NCI-H1930 (cell line): ENCODE measurements around the gene LYST.
A peak's percentile ranks its signal among the peaks of the same experiment; 100 is the strongest.
"Not testable (repeated sequence)": the region's sequence is repeated elsewhere in the genome, so short reads cannot be mapped to it uniquely, and the experiment has no call there.

Experiments
- DNase-seq, 2 experiments: peaks; one replicate each; lab custom pipeline; 2025; lab: John Stamatoyannopoulos, UW

The LYST gene

DNA sequence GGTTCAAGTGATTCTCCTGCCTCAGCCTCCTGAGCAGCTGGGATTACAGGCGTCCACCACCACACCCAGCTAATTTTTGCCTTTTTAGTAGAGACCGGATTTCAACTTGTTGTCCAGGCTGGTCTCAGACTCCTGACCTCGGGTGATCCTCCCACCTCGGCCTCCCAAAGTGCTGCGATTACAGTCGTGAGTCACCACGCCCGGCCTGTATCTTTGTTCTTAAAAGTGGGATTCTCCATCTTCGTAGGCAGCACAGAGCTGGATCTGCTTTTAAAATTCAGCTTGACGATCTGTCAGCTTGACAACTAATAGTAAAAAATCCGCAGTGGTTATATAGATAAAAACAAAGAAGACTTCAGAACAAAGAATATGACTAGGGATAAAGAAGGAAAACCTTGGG is 214.3 kb downstream of the LYST start:
- no peak for DNase-seq

DNA sequence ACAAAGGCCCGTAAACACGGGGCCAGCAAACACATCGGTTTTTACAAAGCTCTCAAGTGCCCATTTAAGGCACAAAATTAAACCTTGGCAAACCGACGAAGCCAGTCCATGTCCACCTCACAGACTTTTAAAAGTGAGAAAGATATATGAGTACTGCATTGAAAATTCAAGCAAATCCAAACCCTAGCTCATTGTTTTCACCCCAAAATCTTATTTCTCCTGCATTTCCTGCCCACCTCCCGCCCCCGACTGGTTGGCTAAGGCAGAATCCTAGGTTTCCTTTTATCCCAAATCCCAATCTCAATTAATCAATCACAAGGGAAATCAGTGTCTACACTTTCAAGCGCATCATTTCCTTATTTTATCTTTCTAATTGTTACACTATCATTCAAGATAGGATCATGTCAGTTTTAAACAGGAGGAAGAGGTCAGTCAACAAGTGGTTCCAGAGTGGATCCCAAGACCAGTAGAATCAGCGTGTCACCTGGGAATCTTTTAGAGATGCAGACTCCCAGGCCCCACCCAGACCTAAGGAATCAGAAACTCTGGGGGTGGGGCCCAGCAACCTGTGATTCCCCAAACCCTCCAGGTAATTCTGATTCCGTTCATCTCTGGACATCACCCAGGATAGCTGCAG is 215.4 kb downstream of the LYST start:
- DNase-seq: no peak

DNA sequence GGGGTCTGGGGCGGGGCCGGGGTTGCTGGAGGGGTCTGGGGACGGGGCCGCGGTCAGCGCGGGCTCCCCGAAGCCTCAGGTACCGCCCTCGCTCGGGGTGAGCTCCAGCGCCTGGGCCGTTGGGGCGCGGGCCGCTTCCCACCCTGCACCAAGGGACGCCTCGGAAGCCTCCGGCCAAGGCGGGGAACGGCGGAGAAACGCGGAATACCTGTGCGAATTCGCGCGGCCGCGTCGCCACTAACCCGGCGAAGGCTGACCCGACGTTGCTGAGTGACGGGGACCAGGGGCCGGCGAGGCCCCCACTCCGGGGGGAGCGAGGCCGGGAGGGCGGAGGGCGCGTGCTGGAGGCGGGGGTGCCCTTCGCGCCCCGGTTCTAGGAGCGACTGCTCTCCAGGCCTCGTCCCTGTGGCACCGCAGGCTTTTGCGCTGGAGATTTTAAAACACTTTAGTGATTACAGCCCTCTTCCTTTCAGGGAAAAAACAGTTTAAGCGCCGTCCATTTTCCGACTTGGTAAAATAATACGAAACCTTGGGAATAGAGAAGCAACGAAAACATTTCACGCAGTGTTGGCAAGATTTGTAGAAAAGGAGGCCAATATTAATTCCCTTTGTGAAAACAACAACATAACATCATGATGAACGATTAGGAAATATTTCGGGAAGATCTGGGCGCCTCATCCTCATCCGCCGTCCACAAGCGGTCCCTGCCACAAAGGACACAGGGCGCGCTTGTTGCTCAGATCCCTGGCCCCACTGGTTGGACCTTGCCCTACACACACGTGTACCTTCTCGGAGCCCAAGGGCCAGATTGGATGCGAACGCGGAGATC is 216.2 kb downstream of the LYST start:
- DNase-seq: peak; percentile 62 to 68

DNA sequence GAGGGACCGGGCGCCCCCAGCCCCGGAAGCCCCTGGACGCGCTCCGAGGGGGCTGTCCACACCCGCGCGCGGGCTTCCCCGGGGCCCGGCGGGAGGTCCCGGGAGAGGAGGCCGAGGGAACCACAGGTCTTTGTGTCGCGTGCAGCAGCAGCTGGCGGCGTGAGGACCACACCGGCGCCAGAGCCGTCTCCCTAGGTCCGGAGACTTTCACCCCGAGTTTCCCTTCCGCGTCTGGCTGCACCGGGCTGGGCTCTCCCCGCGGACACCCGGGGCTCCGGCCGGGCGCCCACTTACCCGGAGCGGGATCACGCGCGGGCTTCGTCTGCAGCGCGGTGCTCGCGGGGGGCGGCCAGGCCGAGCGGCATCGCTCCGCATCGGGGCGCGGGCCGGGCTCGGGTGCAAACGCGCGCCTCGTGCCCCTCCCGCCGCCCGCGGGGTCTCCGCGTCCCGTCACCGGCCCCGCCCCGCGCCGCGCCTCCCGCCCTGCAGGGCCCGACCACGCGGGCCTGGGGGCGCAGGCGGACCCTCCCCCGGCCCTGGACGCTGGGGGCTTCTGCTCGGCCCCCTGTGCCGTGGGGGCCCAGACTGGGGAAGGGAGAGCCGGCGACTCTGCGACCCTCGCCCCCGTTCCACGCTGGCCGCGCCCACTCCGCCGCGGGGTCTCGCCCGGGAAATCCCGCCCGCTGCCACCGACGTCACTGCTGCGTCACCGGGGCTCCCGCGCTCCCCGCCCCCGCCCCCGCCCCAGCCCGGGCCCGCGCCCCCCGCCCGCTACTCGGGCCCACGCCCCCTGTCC is 217.1 kb downstream of the LYST start, which contains the start of gene GNG4:
TSS of gene GNG4 (minus strand) at position 417 of the 796 bp plus-strand sequence. CDS start 65,946 bp downstream, outside the sequence.
- DNase-seq: peak; percentile 47 to 77

DNA sequence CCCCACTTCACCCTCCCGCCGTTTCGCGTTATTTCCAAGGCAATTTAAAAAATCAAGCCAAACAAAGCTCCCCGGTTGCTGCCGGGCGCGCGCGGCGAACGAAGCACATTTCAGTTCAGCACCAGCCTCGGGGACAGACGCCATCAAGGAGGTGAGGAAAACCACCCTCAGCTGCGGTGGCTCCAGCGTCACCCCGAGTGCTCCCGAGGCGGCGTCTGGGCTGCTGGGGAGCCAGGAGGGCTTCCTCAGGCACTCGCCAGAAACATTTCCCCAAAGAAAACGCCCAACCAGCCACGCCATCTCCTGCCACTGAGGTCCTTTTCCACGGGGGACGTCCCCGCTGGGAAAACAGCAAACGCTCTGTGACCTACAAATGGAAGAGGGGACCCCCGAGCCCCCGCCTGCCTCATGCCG is 217.7 kb downstream of the LYST start:
- peak in 1 of 2 experiments; percentile 13 for DNase-seq

DNA sequence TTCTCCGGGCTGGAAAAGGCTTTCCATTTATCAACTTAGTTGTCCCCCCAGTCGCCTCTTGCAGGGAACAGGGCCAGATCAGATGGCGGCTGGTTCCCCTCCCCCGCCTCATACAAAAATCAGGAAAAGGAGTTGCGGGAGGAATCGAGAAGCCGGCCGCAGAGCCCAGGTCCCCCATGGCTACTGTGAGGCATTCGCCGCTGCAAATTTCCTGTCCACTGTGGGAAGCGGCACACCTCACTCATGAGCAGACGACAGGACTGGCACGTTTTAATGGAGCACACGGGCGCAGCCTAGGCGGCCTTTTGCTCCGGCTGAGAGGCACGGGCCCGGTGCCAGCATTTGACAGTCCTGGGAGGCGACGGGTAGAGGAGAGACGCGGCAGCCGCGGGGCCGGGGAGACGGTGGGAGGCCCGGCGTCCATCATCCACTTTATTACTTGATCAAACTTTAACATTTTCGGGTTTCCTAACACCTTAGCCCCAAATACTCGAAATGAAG is 218.2 kb downstream of the LYST start:
- DNase-seq: peak in 1 of 2 experiments; percentile 22

DNA sequence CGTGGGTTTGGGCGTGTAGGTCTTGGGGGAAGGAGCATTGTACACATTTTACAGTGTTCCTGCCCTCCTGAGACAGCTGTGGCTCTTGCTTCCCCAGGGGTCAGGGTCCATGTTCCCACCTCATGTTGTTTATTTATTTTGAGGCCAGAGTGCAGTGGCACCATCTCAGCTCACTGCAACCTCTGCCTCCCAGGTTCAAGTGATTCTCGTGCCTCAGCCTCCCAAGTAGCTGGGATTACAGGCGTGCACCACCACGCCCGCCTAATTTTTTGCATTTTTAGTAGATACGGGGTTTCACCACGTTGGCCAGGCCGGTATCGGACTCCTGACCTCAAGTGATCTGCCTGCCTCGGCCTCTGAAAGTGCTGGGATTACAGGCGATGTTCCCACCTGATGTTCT is 219.2 kb downstream of the LYST start:
- not testable (repeated sequence) for DNase-seq

DNA sequence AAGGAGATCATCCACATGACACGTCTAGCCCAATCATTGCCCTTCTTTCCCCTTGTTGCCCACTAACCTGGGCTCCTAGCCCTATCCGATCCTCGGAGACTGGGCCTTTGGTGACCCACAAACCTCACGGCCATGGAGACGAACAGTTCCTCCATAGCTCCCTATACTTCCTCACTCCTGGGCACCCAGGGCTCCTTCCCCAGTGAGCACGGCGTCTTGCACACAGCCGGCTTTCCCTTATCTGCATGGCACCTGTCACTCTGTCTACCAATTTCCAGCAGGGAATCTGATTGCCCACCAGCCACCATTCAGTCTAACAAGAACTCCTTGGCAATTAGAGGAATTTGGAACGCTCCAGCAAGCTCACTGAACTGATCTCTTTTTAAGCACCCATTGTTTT is 220.2 kb downstream of the LYST start:
- no peak for DNase-seq

DNA sequence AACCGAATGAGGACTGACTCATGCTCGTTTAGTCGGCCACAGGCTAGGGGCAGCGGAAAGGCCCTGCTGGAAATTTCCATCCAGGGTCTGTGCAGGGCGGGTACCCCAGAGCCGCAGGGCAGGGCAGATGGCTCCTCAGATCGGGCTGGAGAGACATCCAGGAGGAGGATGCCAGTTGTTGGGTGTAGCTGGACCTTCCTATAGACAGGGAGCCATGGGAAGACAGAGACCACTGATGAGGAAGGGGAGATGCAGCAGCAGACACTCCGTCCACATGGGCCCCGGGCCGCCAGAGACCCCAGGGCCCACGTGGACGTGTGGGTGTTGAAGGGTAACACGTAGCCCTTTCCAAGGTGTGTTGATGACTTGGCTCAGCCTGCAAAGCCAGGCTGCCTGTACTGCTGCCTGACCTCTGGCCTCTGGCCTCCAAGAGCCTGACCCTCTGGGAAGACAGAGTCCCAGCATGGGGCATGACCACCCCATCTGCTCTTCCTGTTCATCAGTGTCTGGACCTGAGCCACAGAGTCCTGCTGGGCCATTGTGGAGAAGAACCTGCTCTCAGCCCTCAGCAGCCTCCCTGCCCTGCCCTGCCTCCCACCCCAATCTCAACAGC is 221.9 kb downstream of the LYST start:
- no peak for DNase-seq

DNA sequence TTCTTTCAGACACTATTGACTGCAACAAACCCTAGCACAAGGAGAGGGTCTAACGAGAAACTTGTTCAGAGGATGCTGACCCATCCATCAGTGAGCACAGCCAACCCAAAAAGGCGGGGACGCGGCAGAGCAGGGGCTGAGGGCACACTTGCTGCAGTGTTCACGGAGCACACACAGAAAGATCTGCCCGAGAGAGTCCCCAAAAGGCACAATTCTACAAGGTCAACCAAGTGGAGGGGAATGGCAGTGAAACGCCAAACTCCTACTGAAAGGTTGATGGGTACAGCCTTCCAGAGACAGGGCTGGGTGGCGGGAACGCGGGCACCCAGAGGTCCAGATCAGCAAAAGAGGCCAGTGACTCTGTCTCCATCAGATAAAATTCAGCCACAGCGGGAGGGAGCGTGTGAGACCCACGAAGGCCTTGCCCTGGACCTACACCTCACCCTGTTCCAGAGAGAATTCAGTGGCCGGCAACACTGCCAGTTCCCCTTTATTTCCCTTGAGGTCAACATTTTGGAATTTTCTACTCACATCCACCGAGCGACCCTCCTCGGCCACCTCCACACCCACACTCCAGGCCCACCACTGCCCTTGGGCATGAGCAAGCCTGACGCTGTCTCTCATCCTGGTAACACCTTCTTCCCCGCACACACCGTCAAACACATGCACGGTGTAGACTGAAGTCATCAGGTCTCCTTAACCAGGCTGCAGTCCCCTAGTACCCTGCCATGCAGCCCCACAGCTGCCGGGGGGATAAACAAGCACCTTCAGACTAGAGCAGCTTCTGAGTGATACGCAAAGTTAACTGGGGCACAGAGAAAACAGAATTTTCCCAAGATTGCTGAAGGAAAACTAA is 222.6 kb downstream of the LYST start:
- no peak for DNase-seq

DNA sequence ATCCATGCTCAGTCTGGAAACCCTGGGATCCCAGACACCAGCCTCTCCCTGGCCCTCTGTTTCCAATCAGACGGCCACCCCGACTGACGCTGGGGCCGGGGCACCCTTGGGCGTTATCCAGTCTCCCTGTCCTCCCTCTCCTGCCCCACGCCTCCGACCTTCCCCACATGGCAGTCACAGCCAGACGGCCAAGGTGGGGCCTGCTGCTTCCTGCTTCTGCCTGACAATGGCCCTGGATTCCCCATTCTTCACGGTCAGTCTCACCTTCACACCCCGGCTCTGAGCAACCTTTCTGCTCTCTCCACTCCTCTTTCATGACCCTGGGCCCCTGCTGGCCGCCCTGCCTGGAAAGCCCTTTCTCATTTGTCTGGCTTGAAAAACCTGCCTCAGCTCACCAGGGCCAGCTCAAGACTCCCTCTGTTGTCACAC is 223.7 kb downstream of the LYST start:
- DNase-seq: no peak

DNA sequence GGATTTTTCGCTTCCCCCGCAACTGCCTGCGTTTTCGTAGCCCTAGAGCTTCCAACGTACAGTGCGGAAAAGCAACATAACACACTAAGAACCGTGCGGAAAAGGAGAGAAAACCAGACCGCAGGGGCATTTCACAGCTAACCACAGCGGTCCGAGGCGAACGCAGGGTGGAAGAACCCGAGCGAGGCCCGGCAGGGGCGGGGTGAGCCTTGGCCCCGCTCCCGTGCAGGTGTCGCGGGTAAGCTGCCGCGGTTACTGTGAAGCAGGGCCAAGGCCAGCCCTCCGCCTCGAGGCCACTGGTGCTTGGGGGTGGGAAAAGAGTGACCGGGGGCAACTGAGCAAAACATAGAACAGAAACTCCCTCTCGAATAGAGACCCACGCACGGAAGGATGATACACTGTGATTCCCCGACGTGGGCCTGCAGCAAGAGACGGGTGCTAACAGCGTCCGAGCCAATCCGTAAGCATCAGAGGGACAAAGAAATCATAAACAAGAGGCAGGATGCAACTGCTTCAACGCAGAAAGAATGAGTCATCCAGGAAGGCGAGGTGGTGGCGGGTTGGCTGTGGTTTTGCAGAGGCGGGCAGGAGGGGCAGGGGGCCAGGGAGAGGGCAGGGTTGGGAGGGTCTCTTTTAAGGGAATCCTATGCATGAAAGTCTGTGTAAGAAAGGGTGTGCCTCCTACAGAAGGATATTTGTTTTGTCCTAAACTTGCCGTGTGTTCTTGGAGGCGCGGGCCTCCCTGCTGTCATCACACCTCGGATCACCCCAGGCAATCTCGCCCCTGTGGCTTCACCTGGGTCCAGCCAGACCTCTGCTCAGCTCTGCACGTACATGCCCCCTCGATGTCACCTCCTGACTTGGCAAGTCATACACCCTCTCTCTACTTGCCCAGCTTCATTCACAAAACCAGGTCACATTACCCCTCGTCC is 224.4 kb downstream of the LYST start:
- no peak for DNase-seq

DNA sequence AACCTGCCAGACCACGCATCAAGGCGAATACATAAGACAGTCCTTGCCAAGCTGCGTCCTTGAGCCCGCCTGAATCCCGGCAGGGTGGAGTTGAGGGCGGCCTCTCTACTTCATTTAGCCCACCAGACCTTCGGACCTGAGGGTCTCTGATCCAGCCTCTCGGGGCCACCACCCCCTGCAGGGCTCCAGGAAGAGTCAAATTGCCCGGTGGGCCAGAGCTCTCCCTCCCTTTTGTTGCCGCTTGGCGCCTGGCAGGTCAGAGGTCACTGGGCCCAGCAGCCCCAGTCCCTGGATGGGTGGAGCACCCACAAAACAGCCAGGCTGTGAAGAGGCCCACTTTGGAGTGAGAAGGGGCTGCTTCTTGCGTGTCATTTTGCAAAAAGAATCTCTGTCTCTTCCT is 226.1 kb downstream of the LYST start:
- no peak for DNase-seq

DNA sequence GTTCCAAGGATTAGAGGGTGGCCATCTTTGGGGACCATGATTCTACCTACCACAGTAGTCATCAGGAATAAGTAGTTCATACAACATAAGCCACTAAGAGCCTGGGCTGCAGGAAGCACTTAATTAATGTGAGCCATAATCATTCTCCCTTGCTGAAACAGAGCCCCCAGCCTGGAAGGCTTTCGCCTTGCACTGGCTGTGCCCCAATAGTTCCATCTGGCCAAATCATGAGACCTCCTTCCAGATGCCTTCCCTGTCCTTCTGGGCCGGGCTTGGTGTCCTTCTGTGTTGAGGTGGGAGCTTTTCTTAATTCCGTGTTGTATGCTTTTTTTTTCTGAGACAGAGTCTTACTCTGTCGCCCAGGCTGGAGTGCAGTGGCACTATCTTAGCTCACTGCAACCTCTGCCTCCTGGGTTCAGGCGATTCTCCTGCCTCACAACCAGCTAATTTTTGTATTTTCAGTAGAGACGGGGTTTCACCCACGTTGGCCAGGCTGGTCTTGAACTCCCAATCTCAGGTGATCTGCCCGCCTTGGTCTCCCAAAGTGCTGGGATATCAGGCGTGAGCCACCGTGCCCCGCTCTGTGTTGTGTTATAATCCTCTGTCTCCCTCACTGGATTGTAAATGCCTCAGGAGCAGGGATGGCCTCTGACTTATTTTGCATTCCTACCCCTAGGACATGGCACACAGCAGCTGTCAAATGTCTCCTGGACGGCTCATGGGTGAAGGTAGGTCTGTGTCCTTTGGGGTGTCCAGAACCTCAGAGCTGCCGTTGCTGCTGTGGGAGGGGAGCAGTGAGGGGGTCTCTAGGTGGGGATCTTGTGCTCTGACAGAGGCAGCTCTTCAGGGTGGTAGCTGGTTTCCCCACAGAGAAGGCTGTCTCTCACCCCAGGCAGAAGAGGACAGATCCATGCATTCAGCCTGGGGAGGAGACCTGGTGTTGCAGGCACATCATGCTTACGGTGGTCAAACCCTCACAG is 227.2 kb downstream of the LYST start:
- no peak for DNase-seq

DNA sequence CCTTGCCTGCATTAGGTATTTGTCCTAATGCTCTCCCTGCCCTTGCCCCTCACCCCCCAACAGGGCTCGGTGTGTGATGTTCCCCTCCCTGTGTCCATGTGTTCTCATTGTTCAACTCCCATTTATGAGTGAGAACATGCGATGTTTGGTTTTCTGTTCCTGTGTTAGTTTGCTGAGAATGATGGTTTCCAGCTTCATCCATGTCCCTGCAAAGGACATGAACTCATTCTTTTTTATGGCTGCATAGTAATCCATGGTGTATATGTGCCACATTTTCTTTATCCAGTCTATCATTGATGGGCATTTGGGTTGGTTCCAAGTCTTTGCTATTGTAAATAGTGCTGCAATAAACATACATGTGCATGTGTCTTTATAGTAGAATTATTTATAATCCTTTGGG is 228.1 kb downstream of the LYST start:
- DNase-seq: not testable (repeated sequence)

DNA sequence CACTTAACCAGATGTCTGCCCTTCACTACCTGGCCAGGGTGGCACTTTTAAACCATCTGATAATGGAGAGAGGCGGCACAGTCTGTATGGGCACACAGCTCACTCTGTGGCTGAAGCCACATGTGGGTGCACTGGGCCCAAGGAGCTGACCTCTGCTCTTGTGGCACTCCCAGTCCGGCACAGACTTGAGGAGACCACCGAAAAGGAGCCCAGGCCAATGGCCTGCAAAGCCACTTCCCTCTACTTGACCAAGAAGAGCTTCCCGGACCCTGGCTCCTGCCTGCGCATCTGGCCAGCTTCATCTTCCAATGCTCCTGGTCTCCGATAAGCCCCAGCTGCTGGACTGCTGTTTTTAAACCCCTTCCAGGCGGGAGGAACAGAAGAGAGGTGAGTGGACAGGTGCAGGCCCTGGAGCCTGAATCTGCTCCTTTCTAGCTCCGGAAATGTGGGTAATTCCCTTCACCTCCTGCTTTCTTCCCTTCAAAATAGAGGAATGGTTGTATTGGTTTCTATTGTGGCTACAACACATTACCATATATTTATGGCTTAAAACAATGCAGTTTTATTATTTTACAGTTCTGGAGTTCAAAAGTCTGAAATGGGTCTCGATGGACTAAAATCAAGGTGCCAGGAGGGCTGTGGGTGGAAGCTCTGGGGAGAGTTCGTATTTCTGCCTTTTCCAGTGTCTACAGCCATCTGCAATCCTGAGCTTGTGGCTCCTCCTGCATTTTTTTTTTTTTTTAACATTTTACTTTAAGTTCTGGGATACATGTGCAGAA is 228.8 kb downstream of the LYST start:
- DNase-seq: no peak

DNA sequence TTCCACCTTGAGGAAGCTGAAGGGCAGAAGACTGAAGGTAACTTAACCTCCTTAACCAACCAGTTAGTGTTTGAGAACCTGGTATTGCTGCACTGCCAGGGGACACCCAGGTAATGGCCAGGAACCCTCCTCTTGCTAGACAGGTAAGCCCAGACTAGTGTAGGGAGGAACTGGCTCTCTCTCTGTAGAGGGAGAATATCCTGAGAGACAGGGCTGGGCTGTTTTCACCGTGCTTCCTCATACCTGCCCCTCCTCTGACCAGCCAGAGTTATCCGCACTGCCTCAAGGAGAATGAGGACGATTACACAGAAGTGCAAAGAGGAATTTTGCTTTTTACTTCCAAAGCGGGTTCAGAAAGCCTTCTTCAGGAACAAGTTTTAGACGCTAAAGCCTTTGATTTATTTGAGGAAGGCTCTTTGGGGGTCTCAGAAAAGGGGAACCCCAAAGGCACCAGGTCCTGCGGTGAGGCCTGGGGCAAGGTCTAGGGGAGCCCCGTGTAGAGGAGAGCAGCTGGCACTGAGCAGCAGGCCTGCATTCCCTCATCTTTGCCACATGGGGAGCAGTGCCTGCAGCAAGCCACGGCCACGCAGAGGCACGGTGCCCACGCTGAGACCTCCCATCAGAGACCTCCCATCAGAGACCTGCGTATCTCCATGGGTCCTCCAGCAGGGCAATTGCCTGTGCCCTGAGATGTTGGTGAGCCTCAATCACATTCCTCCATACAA is 230.6 kb downstream of the LYST start:
- no peak for DNase-seq
